Bronchial smooth muscle cell (primary cell): ENCODE results near the gene RTN4IP1. TPM values are rescaled to one million over a fixed set of nuclear protein-coding genes. Genes with fewer than 3 reads are reported as not detected.

ENCODE experiments used
- total RNA-seq: library from RNA; depleted of rRNA; stranded (reverse); fragments of >200 nt; gene quantifications from 2 replicates; pipeline ENCODE4 v1.2.1, GENCODE V29; 2014

Gene RTN4IP1
- total RNA-seq = 5.7 and 6.2 TPM in 2 replicates

GRCh38 chr6:106629103-106629858, at the start of gene RTN4IP1, which contains the start of gene QRSL1:
RTN4IP1 (minus strand) TSS chr6:106629498; CDS start chr6:106629021, 477 bp downstream.
QRSL1 (plus strand) TSS chr6:106629578; CDS start chr6:106629682, 104 bp downstream.

Other genes with a start within 250 kb of the RTN4IP1 start
- gene QRSL1, start 80 bp upstream of the RTN4IP1 start, total RNA-seq = 7.3 and 7.6 TPM in 2 replicates